Naive B cell (primary cell): ENCODE measurements around the gene FASTKD1. TPM values are rescaled to one million over a fixed set of nuclear protein-coding genes. Genes with fewer than 3 reads are reported as not detected.

Source experiments
- ATAC-seq, 2 donors: fragments of 150-1000 bp; cut with Tn5 transposase; 2 replicates each; pipeline ENCODE4 v1.10.0; 2021; ENCODE audit warnings: low read depth in 2 of 2, mild to moderate bottlenecking in 2 of 2, moderate library complexity in 2 of 2
- DNase-seq: peaks from one replicate; pipeline ENCODE4 v3.0.0; 2022
- H3K27ac Mint-ChIP-seq, 6 donors: one replicate each; pipeline ENCODE4 v1.8.0; 2020 to 2022; ENCODE audit warnings: mild to moderate bottlenecking in 6 of 6, mixed read lengths in 6 of 6, moderate library complexity in 5 of 6, inconsistent platforms in 2 of 6
- H3K27me3 Mint-ChIP-seq, 3 donors: one replicate each; pipeline ENCODE4 v1.8.0; 2021 to 2022; ENCODE audit warnings: mixed read lengths in 3 of 3, mild to moderate bottlenecking in 1 of 3
- H3K36me3 Mint-ChIP-seq, 2 donors: one replicate each; pipeline ENCODE4 v1.8.0; 2020 to 2022; ENCODE audit warnings: mixed read lengths in 2 of 2, inconsistent platforms in 1 of 2, mild to moderate bottlenecking in 1 of 2
- H3K4me1 Mint-ChIP-seq, 3 donors: one replicate each; pipeline ENCODE4 v1.8.0; 2020 to 2022; ENCODE audit warnings: mixed read lengths in 3 of 3, inconsistent platforms in 1 of 3, mild to moderate bottlenecking in 1 of 3, moderate library complexity in 1 of 3
- H3K4me3 Mint-ChIP-seq, 8 donors: one replicate each; pipeline ENCODE4 v1.8.0; 2020 to 2022; ENCODE audit warnings: mild to moderate bottlenecking in 8 of 8, mixed read lengths in 8 of 8, moderate library complexity in 8 of 8, inconsistent platforms in 2 of 8
- H3K9me3 Mint-ChIP-seq, 7 donors: one replicate each; pipeline ENCODE4 v1.8.0; 2020 to 2022; ENCODE audit warnings: mixed read lengths in 7 of 7, mild to moderate bottlenecking in 5 of 7, inconsistent platforms in 2 of 7, moderate library complexity in 1 of 7
- polyA plus RNA-seq, 6 donors: library from polyadenylated mRNA; unstranded; fragments of 300-500 nt; fragmentation: Illumina TruSeq; gene quantifications; one replicate each; pipeline ENCODE4 v1.2.3, GENCODE V29; 2021; ENCODE audit warnings: low read depth in 6 of 6

The FASTKD1 gene
- polyA plus RNA-seq, 6 donors from 2014 or later = 7.5 to 21.5 (median 12.1) TPM

- no peak for DNase-seq
- Mint-ChIP-seq H3K9me3 (no peaks in the 10 kb centered on the region), H3K27ac (peak overlapping the region in 1 of 6 donors; percentile 80), H3K4me1 (no peaks in the 10 kb centered on the region), H3K36me3 (no peaks in the 10 kb centered on the region), H3K4me3 (no peak overlapping the region), H3K27me3 (no peaks in the 10 kb centered on the region)
- no peak for ATAC-seq
Measured at GRCh38 chr2:169513094-169513493, 60.6 kb downstream of the FASTKD1 start.

GRCh38 chr2:169512525-169512924 is 61.1 kb downstream of the FASTKD1 start:
- Mint-ChIP-seq H3K27me3 (no peaks in the 10 kb centered on the region), H3K36me3 (no peaks in the 10 kb centered on the region), H3K27ac (no peak overlapping the region), H3K4me1 (no peaks in the 10 kb centered on the region), H3K9me3 (no peaks in the 10 kb centered on the region), H3K4me3 (no peak overlapping the region)
- ATAC-seq (no peak), DNase-seq (no peak)

GRCh38 chr2:169511818-169512217 is 61.8 kb downstream of the FASTKD1 start:
- Mint-ChIP-seq H3K27ac (no peak overlapping the region), H3K27me3 (no peaks in the 10 kb centered on the region), H3K4me3 (no peak overlapping the region), H3K36me3 (no peaks in the 10 kb centered on the region), H3K4me1 (no peaks in the 10 kb centered on the region), H3K9me3 (no peaks in the 10 kb centered on the region)
- no peak for ATAC-seq
- DNase-seq = no peak

GRCh38 chr2:169510496-169510895 is 63.2 kb downstream of the FASTKD1 start:
- Mint-ChIP-seq H3K4me1 (no peaks in the 10 kb centered on the region), H3K27me3 (no peaks in the 10 kb centered on the region)
- no peak for ATAC-seq

GRCh38 chr2:169509955-169510354 is 63.7 kb downstream of the FASTKD1 start:
- ATAC-seq (no peak), DNase-seq (no peak)
- no peak overlapping the region for H3K4me3 Mint-ChIP-seq
- no peaks in the 10 kb centered on the region for H3K9me3 Mint-ChIP-seq
- no peak overlapping the region for H3K27ac Mint-ChIP-seq
- no peaks in the 10 kb centered on the region for H3K36me3 Mint-ChIP-seq
- no peaks in the 10 kb centered on the region for H3K27me3 Mint-ChIP-seq
- H3K4me1 Mint-ChIP-seq = no peaks in the 10 kb centered on the region

More at GRCh38 chr2:169510496-169510895, 63.2 kb downstream of the FASTKD1 start:
- Mint-ChIP-seq H3K4me3 (no peak overlapping the region), H3K36me3 (no peaks in the 10 kb centered on the region), H3K9me3 (no peaks in the 10 kb centered on the region), H3K27ac (no peak overlapping the region)
- no peak for DNase-seq

GRCh38 chr2:169509298-169509885 is 64.3 kb downstream of the FASTKD1 start, which contains the start of gene KLHL41:
TSS of gene KLHL41 (plus strand) at chr2:169509702. CDS start at chr2:169509779, 77 bp downstream.
- Mint-ChIP-seq H3K27me3 (no peaks in the 10 kb centered on the region), H3K4me3 (no peak within 1 kb of the TSS), H3K9me3 (no peaks in the 10 kb centered on the region), H3K4me1 (no peaks in the 10 kb centered on the region), H3K36me3 (no peaks in the 10 kb centered on the region), H3K27ac (no peak within 1 kb of the TSS)
- DNase-seq (no peak), ATAC-seq (no peak)

GRCh38 chr2:169507698-169508097 is 66.0 kb downstream of the FASTKD1 start:
- DNase-seq (no peak), ATAC-seq (no peak)
- no peak overlapping the region for H3K4me3 Mint-ChIP-seq
- H3K4me1 Mint-ChIP-seq = no peaks in the 10 kb centered on the region
- H3K27me3 Mint-ChIP-seq = no peaks in the 10 kb centered on the region
- H3K27ac Mint-ChIP-seq = no peak overlapping the region
- no peaks in the 10 kb centered on the region for H3K36me3 Mint-ChIP-seq
- H3K9me3 Mint-ChIP-seq = no peaks in the 10 kb centered on the region

GRCh38 chr2:169504651-169505050 is 69.0 kb downstream of the FASTKD1 start:
- no peaks in the 10 kb centered on the region for H3K4me1 Mint-ChIP-seq
- no peak overlapping the region for H3K4me3 Mint-ChIP-seq
- H3K9me3 Mint-ChIP-seq = no peaks in the 10 kb centered on the region
- H3K27me3 Mint-ChIP-seq = no peaks in the 10 kb centered on the region
- ATAC-seq (no peak), DNase-seq (no peak)
- H3K36me3 Mint-ChIP-seq = no peaks in the 10 kb centered on the region
- no peak overlapping the region for H3K27ac Mint-ChIP-seq

GRCh38 chr2:169495310-169495928 is 78.2 kb downstream of the FASTKD1 start:
- DNase-seq (no peak), ATAC-seq (no peak)
- Mint-ChIP-seq H3K27me3 (no peaks in the 10 kb centered on the region), H3K9me3 (peaks cover 0 to 2% (median 0%) of the 10 kb centered on the region in 7 donors), H3K36me3 (no peaks in the 10 kb centered on the region), H3K4me1 (no peaks in the 10 kb centered on the region), H3K27ac (no peak overlapping the region), H3K4me3 (no peak overlapping the region)

- Mint-ChIP-seq H3K27ac (no peak overlapping the region), H3K27me3 (no peaks in the 10 kb centered on the region), H3K4me3 (no peak overlapping the region), H3K9me3 (peaks cover 0 to 2% (median 0%) of the 10 kb centered on the region in 7 donors), H3K4me1 (no peaks in the 10 kb centered on the region), H3K36me3 (no peaks in the 10 kb centered on the region)
- DNase-seq (no peak), ATAC-seq (no peak)
Measured at GRCh38 chr2:169493360-169493759, 80.3 kb downstream of the FASTKD1 start.

- no peak overlapping the region for H3K4me3 Mint-ChIP-seq
- no peaks in the 10 kb centered on the region for H3K27me3 Mint-ChIP-seq
- no peak overlapping the region for H3K27ac Mint-ChIP-seq
- ATAC-seq (no peak), DNase-seq (no peak)
- no peaks in the 10 kb centered on the region for H3K4me1 Mint-ChIP-seq
- peaks cover 0 to 2% (median 0%) of the 10 kb centered on the region in 7 donors for H3K9me3 Mint-ChIP-seq
- no peaks in the 10 kb centered on the region for H3K36me3 Mint-ChIP-seq
Measured at GRCh38 chr2:169491378-169491777, 82.3 kb downstream of the FASTKD1 start.

GRCh38 chr2:169490834-169491233 is 82.8 kb downstream of the FASTKD1 start:
- no peaks in the 10 kb centered on the region for H3K27me3 Mint-ChIP-seq
- ATAC-seq = no peak
- no peak overlapping the region for H3K4me3 Mint-ChIP-seq
- H3K36me3 Mint-ChIP-seq = no peaks in the 10 kb centered on the region
- no peak for DNase-seq
- peaks cover 0 to 2% (median 0%) of the 10 kb centered on the region in 7 donors for H3K9me3 Mint-ChIP-seq
- no peak overlapping the region for H3K27ac Mint-ChIP-seq
- H3K4me1 Mint-ChIP-seq = no peaks in the 10 kb centered on the region

GRCh38 chr2:169486487-169486886 is 87.2 kb downstream of the FASTKD1 start:
- no peak overlapping the region for H3K27ac Mint-ChIP-seq
- DNase-seq (no peak), ATAC-seq (no peak)

GRCh38 chr2:169485650-169486138 is 88.0 kb downstream of the FASTKD1 start:
- H3K27me3 Mint-ChIP-seq = no peaks in the 10 kb centered on the region
- no peak overlapping the region for H3K27ac Mint-ChIP-seq
- no peak overlapping the region for H3K4me3 Mint-ChIP-seq
- ATAC-seq (no peak), DNase-seq (no peak)
- H3K9me3 Mint-ChIP-seq = peaks cover 0 to 1% (median 0%) of the 10 kb centered on the region in 7 donors
- no peaks in the 10 kb centered on the region for H3K4me1 Mint-ChIP-seq
- H3K36me3 Mint-ChIP-seq = no peaks in the 10 kb centered on the region

More at GRCh38 chr2:169486487-169486886, 87.2 kb downstream of the FASTKD1 start:
- H3K4me1 Mint-ChIP-seq = no peaks in the 10 kb centered on the region
- H3K4me3 Mint-ChIP-seq = no peak overlapping the region
- H3K9me3 Mint-ChIP-seq = peaks cover 0 to 2% (median 0%) of the 10 kb centered on the region in 7 donors
- H3K36me3 Mint-ChIP-seq = no peaks in the 10 kb centered on the region
- no peaks in the 10 kb centered on the region for H3K27me3 Mint-ChIP-seq
